HG02970 (cell line): Measurements from ENCODE around the gene PADI1.

Experiments used
- ATAC-seq: cut with Tn5 transposase; IDR thresholded peaks from one replicate; pipeline ENCODE4 v1.9.1; 2021; ENCODE audit warnings: mild to moderate bottlenecking, moderate library complexity, moderate number of reproducible peaks; ENCODE audit not compliant: unreplicated experiment, low FRiP score

The PADI1 gene

DNA sequence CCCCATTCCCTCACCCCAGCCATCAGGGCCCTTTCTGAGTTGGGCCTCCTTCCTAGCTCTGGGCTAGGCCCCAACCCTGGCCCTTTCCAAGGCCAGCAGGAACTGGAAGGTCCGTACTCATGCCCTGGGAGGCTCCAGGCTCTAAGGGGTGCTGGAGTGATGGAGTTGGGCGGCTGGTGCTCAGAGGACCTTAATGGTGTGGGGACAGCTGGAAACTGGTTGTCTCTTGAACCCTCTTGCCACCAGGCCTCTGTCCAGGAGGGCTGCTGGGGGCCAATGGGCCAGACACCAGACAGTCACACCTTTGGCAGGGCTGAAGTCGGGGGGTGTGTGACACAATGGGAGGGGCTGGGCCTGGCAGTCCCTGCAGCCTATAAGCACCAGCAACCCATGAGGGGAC, 9.2 kb upstream of the PADI1 start:
- no peak for ATAC-seq

DNA sequence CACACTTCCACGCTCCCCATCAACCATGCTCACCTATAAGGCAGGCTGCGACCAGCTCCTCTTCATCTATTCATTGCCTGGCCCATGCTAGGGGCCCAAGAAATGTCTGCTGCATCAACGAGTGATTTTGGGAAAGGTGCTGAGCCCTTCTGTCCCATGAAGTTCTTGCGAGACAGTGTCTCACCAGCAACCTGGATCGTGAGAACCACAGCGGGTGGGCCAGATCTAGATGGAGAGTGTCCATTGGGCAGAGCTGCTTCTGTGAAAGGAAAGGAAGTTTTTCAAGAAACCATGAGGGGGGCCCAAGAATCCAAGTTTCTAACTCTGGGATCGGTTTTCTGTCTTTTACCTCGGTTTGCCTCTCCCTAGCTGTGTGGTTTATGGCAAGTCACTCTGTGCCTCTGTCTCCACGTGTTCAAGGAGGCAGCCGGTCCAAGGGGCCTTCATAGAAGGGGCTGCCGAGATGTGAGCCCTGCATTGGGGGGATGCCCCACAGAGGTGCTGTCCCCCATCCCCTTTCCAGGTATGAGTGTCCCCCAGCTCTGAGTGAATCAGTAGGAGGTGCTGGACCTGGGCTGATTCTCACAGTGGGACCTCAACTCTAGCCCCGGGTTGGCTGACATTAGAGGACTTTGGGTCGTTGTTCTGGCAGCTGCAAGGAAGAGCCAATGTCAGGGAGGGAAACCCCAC, 8.3 kb upstream of the PADI1 start:
- ATAC-seq: no peak

DNA sequence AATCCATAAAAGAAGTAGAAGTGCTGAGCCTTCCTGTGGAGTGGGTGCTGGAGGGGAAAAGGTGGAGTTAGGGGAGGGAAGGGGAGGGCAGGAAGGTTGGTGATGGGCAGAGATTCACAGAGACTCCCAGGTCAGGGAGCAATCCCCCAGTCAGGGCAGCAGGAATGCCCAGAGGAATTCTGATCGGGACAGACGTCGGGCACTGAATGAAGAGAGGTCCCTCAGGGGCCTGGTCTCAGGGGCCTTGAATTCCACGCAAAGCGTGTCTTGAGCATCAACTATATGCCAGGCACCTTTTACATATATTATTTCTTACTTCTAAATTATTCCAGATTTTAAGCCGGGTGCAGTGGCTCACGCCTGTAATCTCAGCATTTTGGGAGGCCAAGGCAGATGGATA, 7.2 kb upstream of the PADI1 start:
- no peak for ATAC-seq

DNA sequence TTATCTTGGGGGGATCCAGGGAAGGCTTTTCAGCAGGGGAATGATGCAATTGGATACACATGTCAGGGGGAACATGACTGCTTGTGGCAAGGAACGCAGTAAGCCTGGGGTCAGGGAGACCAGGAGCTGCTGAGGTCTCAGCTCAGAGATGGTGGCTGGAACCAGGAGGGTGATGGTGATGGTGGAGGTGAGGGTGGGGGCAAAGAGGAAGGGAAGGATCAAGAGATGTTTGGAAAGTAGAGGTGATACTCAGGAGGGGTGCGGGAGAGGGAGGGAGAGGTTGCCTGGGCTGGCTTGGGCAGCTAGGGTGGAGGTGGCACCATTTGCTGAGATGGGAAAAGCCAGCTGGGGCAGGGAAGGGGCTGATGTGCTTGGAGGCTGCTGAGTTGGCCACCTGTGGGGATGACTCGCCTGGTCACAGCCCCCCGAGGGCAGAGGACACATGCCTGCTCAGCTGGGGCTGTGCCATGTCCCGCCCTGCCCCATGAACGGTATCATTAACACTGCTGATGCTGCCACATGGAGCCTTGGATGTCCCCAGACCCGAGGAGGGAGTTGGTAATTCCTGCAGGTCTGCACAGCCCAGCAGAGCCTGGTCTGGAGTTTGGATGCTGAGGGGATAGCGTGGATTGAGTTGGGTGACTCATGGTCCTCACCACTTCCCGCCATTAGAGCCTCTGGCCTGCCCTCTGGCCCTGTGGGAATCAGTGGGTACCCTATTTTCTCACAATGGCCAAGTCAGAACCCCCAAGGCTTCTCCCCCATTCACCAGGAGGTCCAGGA, 6.3 kb upstream of the PADI1 start:
- no peak for ATAC-seq

DNA sequence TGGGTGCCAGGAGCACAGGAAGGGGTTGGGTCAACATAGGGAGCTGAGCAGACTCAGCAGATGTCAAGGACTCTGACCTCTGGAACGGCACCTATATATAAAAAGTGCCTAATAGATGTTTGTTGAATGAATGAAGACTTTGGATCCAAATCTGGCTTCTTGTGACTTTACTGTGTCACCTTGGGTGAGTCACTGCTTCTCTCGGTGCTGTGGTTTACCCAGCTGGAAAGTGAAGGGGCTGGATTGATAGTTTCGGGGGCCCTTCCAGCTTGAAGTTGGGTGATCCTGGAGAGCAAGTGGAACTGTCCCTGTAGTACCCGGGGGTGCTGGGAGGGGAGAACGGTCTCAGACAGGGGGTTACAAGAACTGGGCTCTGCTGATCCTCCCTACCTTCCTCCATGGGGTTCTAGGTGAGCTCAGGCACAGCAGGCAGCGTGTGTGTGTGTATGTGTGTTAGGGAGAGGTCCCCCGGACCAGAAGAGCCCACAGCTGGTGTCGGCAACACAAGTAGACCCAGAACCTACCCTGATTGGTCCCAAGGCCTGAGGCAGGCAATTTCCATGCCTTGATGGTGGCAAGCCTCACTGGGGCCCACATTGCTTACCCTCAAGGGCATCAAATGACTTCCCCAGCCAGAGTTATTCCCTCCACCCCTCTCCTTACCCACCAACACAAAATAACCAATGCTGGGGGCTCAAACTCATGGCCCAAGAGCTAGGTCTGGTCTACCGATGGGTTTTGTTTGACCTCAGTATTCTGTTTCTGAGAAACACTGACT, 5.5 kb upstream of the PADI1 start:
- ATAC-seq: no peak

DNA sequence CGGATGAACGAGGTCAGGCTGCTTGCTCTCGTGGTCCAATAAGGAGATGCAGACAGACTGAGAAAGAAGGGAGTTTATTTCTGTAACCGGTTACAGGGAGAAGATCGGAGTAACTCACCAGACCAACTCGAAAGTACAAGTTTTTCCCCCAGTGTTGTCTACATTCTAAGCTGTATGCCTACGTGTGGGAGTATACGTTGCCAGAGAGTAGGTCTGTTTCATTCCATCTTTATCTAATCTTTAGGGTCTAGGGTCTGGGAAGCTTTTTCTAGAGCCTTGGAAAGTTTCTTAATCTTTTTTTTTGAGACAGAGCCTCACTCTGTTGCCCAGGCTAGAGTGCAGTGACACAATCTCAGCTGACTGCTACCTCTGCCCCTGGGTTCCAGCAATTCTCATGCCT, 4.7 kb upstream of the PADI1 start:
- no peak for ATAC-seq

DNA sequence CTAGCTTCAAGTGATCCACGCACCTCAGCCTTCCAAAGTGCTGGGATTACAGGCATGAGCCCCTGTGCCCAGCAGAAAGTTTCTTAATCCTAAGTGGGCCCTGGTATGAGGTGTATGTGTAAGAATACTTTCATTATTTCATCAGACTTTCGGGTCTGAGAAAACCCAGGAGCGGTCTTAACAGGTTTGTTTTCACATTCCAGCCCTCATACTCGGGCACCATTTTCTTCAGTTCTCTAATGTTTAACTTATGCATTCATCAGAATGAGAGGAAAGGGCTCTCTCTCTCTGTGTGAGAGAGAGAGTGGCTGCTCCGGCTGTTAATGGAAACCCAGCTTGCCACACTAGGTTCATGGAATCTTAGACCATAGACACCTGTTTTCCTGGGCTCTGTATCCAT, 4.2 kb upstream of the PADI1 start:
- ATAC-seq: no peak

DNA sequence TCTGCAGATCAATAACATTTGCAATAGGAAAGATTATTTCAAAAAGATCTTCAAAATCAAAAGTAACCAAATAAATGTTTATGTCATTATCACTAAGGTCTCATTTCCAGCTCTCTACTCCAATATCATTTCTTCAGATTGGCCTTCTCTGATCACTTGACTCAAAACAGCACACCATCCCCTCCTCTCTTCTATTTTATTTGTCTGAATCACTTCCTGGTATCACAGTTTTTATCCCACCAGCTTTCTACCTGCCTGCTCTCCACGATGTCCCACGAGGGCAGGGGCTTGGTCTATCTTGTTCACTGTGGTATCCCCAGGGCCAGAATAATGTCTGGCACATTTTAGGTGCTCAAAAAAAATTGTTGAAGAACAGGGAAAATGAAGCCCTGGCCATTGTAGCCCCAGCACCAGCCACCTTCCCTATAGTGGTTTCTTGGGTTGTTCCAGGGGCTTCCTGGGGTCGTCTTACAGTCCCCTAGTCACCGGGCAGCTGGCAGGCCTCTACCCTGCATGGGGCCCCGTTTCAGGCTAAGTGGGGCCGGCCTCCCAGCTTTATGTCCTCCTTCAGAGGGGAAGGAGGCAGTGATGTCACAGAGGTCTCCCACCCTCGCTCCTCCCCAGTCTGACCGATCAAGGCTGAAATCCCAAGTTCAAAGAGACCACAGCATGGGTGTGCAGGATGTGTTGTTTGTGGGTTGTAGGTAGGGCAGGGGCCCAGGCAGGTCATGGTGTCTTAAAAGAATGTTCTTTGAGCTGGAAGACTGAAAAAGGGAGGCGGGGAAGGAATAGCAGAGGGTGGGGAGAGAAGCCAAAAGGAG, 3.5 kb upstream of the PADI1 start:
- ATAC-seq: no peak

DNA sequence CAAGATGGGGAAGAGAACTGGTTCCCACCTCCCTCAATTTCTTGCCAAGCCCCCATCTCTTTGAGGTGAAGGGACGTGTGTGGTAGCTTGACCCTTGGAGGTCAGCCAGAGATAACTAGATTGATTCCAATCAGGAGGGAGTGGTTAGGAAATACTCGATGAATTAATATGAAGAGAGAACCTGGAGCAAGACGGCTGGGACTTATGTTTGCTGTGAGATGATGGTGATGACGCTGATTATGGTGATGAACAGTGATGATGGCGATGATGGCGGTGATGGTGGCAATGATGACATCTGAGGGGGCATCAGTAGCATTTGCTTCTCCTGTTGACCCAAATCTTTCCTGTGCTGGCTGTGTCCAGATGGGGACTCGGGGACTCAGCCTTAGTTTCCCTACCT, 724 bp downstream of the PADI1 start:
- ATAC-seq: no peak

DNA sequence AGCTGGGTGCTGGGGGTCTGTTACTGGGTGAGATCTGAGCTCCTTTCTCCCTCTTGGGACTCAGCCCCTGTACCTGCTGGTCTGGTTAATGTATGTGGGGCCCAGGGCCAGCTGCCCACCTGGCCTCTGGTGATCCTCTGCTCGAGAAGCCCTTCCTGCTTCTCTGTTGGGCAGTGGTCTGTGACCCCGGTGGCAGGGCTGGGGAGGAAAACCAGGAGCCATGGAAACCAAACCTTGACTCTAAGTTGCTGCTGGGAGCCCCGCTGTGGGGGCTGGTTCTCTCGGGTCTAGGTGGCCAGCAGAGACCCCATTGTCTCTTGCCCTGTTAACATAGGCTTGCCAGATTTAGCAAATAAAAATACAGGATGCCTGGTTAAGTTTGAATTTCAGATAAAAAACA, 1.3 kb downstream of the PADI1 start:
- no peak for ATAC-seq

DNA sequence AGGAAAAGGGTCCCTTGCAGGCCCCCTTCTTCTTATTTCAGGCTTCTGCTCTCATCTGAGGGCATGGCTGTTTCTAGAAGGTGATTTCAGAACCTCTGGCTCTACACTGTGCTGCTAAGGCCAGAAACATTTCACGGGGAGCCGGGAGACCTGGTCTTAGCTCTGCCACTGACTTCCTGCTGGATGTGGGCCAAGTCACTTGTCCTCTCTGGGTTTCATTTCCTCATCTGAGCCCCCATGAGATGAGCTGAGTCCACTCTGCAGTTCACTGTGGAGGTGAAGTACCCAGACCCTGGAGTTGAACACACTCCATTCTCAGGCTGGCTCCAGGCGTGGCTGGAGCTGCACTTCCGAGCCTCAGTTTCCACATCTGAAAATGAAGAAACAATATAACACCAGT, 2.1 kb downstream of the PADI1 start:
- ATAC-seq: no peak

DNA sequence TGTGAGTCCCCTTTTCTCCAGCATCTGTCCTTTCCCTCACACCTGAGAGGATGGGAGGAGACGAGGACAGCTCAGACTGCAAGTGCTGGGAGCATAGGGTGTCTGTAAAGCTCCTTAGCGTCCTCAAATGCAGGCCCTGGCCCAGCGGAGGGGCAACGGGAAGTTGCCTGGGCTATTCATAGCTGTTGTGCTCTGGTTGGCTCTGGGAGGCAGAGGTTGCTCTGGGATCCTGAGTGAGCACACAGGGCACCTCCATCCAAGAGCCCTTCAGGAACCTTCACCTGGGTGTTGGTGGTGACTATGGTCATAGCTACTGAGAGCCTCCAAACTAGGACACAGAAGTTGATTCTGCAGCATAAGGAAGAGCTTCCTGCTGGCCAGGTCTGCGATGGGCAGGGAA, 2.6 kb downstream of the PADI1 start:
- ATAC-seq: no peak

DNA sequence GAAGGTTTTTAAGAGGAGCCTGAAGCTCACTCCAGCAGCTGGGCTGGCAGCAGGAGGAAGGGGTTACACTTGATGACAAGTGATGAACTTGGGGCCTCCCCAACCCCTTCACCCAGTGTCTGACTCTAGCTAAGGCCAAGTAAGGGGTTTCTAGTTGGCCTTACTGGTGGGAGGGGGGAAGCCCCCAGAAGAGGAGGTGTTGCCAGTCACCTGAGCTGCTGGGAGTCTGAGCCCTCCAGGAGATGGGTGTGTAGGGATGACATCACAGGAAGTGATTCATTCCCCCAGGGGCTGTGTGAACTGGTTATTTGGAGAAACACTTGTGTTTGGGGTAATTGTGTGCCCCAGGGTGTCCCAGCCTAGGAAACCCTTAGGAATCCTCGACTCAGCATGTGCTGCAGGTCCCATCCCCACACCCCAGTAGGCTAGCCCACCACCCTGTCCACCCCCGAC, 3.1 kb downstream of the PADI1 start:
- ATAC-seq: no peak

DNA sequence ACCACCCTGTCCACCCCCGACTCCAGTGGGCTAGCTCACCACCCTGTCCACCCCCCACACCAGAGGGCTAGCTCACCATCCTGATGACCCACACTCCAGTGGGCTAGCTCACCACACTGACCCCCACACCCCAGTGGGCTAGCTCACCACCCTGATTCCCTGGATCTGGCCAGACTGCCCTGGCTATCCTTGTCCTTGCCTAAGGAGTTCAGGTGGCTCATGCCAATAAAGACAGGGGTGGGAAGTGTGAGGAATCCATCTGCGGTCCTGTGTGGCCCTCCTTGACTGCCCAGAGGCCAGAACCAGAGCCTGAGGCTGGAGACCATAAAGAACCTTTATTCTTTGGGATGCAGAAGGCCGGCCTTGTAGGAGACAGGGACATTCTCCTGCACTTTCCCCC, 3.6 kb downstream of the PADI1 start:
- no peak for ATAC-seq

DNA sequence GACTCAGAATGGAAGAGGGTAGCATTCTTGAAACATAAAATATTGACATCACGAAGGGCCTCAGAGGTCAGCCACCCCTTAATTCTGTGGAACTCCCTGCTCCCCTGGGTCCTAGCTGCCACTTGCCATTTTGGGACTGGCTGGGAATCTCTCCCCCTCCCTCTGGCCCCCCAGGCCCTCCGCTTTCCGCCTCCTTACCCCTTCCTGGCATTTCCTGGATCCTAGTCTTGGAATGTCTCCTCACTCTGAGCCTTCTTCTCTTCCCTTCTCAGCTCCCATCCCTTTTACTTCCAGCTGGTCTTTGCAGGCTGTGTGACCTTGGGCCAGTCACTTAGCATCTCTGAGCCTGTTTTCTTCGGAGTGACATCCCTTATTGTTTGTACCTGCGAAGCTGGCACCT, 4.5 kb downstream of the PADI1 start:
- no peak for ATAC-seq

DNA sequence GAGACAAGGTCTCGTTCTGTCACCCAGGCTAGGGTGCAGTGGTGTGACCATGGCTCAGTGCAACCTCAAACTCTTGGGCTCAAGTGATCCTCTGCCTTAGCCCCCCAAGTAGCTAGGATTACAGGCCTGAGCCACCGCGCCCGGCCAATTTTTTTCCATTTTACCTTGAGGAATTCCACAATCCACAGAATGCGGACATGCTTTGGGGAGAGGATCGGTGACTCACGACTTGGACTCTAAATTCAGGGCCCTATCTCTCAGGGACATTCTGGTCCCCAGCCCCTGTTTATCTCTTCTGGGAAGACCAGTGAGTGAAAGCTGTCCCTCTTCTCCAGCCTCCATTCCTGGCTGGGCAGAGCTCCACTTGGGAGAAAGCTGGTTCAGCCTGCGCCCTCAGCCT, 5.2 kb downstream of the PADI1 start:
- no peak for ATAC-seq

DNA sequence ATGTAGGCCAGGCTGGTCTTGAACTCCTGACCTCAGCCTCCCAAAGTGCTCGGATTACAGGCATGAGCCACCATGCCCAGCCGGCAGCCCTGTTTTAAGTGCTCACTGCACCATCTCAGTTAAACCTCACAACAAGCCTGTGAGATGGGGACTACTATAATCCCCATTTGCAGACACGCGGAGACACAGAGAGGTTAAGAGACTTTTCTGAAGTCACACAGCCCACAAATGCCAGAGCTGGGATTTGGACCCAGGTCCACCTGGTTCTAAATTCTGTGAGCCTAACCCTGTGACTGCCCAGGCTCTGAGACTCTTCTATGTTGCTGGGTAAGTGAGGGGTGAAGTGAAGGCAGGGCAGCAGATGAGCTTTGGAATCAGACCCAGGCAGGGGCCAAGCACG, 6.4 kb downstream of the PADI1 start:
- ATAC-seq: no peak

DNA sequence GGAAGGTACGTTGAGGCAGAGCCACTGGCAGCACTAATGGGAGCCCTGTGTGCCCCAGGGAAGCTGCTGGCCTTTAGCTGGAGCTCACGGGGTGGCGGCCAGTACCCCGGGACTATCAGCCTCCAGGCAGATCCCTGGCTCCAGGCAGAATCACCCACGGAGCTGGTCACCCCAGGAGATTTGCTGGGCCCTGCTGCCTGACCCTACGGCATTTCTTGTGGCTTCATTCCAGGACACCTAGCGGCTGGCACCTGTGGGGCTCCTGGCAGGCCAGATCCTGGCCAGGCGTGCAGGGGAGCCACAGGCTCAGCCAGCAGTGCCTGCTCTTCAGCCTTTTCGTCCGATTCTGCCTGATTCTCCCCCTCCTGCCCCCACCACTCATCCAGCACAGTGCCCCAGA, 7.1 kb downstream of the PADI1 start:
- no peak for ATAC-seq

DNA sequence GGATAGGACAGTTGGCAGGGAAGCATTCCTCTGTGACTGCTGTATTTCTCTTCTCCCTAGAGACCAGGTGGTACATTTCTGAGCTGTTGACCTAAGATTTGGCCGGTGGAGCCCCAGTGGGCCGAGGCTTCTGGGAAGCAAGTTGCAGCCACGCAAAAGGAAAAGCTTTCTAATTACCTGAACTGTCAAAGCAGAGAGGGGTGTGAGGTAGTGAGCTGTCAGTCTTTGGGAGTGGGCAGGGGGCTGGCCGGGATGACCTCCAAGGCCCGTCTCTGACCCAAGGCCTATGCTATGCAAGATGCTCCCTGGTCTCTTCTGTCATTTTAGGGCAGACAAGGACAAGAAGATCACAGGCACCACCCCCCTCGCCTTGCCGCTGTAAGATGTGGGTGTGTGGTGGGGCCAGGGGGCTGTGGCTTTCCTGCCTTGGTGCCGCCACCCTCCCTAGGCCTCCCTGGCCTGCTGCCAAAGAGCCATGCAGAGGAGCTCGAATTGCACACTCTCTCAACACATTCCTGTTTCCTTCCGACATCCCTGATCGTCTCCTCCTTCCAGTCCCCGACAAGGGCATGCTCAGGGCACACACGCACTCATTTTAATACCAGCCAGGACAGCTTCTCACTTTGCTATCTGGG, 7.7 kb downstream of the PADI1 start:
- no peak for ATAC-seq

DNA sequence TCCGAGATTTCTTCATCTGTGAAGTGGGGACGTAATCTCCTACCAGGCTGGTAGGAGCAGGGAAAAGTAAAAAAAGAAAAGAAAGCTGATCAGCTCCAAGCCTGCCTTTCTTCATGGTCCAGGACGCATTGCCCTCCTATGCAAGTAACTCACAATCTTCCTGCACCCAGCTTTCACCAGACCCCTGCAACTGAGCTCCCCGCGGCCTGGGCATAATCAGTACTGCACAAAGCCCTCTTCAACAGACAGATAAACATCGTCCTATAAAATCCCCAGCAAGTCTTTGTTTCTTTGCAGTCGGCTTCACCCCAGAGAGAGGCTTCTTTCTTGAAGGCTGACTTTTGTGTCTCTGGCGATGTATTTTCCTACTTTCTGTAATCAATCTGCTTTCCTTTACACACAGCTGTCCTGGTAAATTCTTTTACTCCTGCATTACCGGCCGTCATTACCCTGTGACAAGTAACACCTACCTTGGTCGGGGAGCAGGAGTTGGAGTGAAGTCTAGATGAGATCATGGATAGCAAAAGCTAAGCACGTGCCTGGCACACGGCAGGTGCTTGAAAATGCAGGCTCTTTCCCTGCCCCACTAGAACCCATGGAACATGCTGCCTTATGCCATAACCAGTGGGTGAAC, 8.3 kb downstream of the PADI1 start:
- ATAC-seq: no peak
